RPMI7951 (cell line): ENCODE measurements around the gene TMEFF1. TPM values are rescaled to one million over a fixed set of nuclear protein-coding genes. Genes with fewer than 3 reads are reported as not detected.

Experiments used
- DNase-seq: peaks from one replicate; pipeline ENCODE4 v3.0.0-alpha.2; 2012; ENCODE audit warnings: low read depth
- total RNA-seq: library from RNA; depleted of rRNA; stranded (reverse); fragments of >200 nt; shearing (Covaris generic); gene quantifications from 2 replicates; pipeline ENCODE4 v1.2.3, GENCODE V29; 2014; rRNA removed

TMEFF1 gene
- total RNA-seq, 1 experiment from 2014 or later, result 0.48 TPM

DNA sequence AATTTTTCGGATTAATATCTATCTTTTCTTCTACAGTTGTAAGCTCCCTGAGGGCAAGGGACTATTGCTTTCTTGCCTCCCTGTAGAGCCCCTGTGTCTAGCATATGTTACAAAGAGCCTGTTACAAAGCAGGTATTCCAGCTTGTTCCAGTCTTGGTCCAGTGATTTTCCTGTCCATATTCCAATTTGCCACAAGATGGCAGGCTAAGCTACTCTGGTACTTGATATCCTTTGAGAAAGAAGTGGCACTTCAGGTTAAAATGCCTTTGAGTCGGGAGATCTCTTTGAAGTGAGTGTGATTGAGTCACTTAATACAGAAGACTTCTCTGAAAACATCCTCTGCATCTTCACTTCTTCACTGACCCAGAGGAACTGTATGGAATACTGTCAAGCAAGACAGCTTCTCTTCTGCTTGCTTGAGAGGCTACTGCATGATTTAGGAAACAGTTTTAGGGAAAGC lies 129.4 kb downstream of the TMEFF1 start:
- peak; percentile 68 for DNase-seq

DNA sequence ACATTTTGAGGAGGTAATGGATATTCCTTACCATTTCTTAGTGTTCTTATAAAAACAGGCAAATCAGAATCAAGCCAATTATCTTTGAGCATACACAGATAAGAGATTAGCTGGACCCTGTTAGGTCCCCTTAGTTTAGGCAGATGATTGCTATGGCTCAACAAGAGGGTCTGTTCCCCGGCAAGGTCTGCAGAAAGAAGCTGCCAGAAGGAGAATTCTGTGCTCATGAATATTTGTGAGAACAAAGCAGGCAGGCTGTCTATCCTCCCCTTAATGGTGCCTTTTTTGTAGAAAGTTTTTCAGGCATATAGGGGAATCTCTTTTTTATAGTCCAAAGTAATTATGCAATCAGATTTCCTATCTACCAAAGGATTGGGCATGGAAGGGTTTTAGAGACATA lies 132.5 kb downstream of the TMEFF1 start:
- DNase-seq, result no peak

DNA sequence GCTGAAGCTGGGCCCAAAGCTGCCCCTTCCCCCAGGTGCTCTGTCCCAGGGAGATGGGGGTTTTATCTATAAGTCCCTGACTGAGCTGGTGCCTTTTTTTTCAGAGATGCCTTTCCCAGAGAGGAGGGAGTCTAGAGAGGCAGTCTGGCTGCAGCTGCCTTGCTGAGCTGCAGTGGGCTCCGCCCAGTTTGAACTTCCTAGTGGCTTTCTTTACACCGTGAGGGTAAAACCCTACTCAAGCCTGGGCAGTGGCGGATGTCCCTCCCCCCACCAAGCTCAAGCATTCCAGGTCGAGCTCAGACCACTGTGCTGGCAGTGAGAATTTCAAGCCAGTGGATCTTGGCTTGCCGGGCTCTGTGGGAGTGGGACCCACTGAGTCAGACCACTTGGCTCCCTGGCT lies 146.2 kb downstream of the TMEFF1 start:
- no peak for DNase-seq

DNA sequence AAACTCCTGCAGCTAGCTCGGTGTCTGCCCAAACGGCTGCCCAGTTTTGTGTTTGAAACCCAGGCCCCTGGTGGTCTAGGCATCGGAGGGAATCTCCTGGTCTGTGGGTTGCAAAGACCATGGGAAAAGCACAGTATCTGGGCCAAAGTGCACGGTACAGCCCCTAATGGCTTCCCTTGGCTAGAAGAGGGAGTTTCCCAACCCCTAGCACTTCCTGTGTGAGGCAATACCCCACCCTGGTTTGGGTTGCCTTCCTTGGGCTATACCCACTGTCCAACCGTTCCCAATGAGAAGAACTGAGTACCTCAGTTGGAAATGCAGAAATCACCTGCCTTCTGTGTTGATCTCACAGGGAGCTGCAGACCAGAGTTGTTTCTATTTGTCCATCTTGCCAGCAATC lies 146.7 kb downstream of the TMEFF1 start:
- DNase-seq, result no peak

DNA sequence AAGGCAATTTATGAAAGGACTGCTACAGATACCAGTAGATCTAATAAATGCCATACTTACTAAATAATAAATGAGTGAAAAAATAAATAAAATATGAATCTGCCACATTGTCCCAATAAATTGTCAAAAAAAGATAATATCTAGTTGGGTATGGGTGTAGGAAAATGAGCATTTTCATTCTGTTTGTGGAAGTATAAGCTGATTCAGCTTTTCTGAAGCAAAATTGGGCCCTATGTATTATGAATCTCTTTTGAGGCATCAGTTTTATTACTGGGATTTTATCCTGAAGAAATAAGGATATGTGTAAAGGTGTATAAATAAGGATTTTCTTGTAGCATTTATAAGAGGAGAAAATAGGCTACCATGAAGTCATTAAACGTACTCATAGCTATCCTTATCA lies 151.0 kb downstream of the TMEFF1 start:
- DNase-seq, result no peak

DNA sequence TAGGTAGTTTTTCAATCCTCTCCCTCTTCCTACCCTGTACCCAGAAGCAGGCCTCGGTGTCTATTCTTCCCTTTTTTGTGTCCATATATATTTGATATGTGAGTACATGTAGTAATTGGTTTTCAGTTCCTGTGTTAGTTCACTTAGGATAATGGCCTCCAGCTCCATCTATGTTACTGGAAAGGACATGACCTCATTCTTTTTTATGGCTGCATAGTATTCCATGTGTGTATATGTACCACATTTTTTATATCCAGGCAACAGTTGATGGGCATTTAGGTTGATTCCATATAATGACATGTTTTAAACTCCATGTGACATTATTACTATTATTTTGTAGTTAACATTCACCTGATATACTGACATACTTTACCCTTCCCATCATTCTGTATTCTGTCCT lies 154.0 kb downstream of the TMEFF1 start:
- no peak for DNase-seq

Other genes starting within 250 kb of the TMEFF1 start
- gene TEX10, start 120.2 kb upstream of the TMEFF1 start, total RNA-seq, result 33.4 and 38.3 TPM in 2 replicates
- gene MSANTD3, start 46.0 kb upstream of the TMEFF1 start, total RNA-seq, result 70.5 and 75.1 TPM in 2 replicates
- 0.48 and 0.59 TPM in 2 replicates for gene CAVIN4, start 104.9 kb downstream of the TMEFF1 start, total RNA-seq